ENCODE results near the gene PRR36. TPM values are rescaled to one million over a fixed set of nuclear protein-coding genes. Genes with fewer than 3 reads are reported as not detected.

The PRR36 gene
- polyA plus RNA-seq, 1 donor from 2014 or later: not detected

GRCh38 chr19:7829561-7830271 lies 44.5 kb downstream of the PRR36 start, which contains the start of gene EVI5L:
EVI5L (plus strand) TSS chr19:7830218; CDS start chr19:7846543, 16,325 bp downstream.
- H3K27me3 Mint-ChIP-seq: no peaks in the 10 kb centered on the region
- H3K27ac Mint-ChIP-seq: peak within 1 kb of the TSS; percentile 36 to 85 (median 58)
- H3K4me3 Mint-ChIP-seq: peak within 1 kb of the TSS; percentile 69 to 91 (median 84)
- no peaks in the 10 kb centered on the region for H3K36me3 Mint-ChIP-seq
- peaks cover 0 to 10% (median 9%) of the 10 kb centered on the region in 3 donors for H3K4me1 Mint-ChIP-seq
- H3K9me3 Mint-ChIP-seq: no peaks in the 10 kb centered on the region

DNA sequence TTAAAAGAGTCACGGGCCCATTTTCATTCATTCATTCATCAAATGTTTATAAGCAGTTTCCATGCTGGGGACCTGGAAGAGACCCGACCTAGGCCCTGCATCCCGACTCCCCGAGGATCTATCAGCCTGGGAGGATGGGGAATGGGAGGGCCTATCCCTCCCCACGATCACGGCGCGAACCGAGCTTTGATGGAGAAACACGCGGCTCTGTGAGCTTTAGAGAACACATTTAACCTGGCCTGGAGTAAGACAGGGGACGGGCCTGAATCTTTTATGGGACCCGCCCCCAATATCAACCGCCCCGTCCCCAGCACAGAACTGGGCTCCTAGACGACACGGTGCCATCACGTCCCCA lies 45.0 kb downstream of the PRR36 start:
- Mint-ChIP-seq H3K4me1 (peaks cover 0 to 10% (median 9%) of the 10 kb centered on the region in 3 donors), H3K27ac (peak overlapping the region; percentile 36 to 63 (median 58)), H3K4me3 (peak overlapping the region; percentile 69 to 91 (median 84)), H3K9me3 (no peaks in the 10 kb centered on the region), H3K36me3 (no peaks in the 10 kb centered on the region), H3K27me3 (no peaks in the 10 kb centered on the region)

DNA sequence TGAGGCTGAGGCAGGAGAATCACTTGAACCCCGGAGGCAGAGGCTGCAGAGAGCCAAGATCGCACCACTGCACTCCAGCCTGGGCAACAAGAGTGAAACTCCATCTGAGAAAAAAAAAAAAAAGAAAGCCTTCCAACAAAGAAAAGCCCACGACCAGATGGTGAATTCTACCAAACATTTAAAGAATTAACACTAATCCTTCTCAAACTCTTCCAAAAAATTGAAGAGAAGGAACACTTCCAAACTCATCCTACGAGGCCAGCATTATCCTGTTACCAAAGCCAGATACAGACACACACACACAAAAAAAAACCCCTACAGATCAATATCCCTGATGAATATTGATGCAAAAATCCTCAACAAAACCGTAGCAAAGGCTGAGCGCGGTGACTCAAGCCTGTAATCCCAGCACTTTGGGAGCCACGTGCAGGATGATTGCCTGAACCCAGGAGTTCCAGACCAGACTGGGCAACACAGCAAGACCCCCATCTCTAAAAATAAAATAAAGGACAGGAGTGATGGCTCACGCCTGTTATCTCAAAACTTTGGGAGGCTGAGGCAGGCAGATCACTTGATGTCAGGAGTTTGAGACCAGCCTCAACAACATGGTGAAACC lies 50.4 kb downstream of the PRR36 start:
- H3K27ac Mint-ChIP-seq: no peak overlapping the region
- H3K27me3 Mint-ChIP-seq: peaks cover 20% of the 10 kb centered on the region
- H3K4me1 Mint-ChIP-seq: peaks cover 1 to 7% (median 6%) of the 10 kb centered on the region in 3 donors
- no peak overlapping the region for H3K4me3 Mint-ChIP-seq
- no peaks in the 10 kb centered on the region for H3K9me3 Mint-ChIP-seq
- no peaks in the 10 kb centered on the region for H3K36me3 Mint-ChIP-seq

GRCh38 chr19:7822910-7823515 lies 51.2 kb downstream of the PRR36 start:
- H3K36me3 Mint-ChIP-seq: no peaks in the 10 kb centered on the region
- H3K27ac Mint-ChIP-seq: no peak overlapping the region
- peaks cover 20% of the 10 kb centered on the region for H3K27me3 Mint-ChIP-seq
- no peak overlapping the region for H3K4me3 Mint-ChIP-seq
- H3K9me3 Mint-ChIP-seq: no peaks in the 10 kb centered on the region
- H3K4me1 Mint-ChIP-seq: peaks cover 1 to 7% (median 6%) of the 10 kb centered on the region in 3 donors

DNA sequence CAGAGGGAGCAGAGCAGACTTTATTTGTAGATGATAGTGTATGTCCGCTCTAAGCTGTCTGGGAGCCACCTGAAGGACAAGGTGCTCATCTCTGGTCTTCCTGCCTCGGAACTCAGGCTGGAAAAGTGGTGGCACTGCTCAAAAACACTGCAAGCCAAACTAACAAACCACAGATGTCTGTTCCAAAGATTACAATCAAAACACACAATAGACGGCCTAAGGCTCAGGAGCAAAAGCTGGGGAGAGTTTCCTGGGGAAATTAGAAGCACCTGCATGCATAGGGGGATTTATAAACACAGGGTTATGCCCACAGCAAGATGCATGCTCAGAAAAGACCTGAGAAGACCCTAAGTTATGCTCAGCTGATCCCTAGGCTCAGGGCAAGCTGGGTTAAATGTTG lies 53.6 kb downstream of the PRR36 start:
- Mint-ChIP-seq H3K4me1 (peaks cover 6 to 17% (median 16%) of the 10 kb centered on the region in 3 donors), H3K9me3 (no peaks in the 10 kb centered on the region), H3K36me3 (no peaks in the 10 kb centered on the region), H3K4me3 (no peak overlapping the region), H3K27ac (no peak overlapping the region), H3K27me3 (peaks cover 20% of the 10 kb centered on the region)

DNA sequence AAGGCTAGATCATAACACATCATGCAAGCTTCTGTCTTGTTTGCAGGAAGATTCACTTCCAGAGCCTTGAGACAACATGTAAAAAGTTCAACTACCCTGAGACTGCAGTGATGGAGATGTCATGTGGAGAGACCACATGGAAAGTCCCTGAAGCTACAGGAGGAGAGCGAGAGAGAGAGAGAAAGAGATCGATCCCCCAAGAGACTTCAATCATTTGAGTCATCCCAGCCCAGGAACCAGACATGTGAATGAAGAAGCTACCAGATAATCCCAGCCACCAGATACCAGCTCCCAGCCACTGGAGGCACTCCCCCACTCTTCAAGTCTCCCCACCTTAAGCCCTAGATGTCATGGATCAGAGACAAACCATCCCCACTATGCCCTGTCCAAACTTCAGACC lies 54.9 kb downstream of the PRR36 start:
- Mint-ChIP-seq H3K27ac (peak overlapping the region in 2 of 3 donors; percentile 14 to 18), H3K9me3 (no peaks in the 10 kb centered on the region), H3K4me3 (no peak overlapping the region), H3K27me3 (peaks cover 20% of the 10 kb centered on the region), H3K4me1 (peaks cover 13 to 24% (median 24%) of the 10 kb centered on the region in 3 donors), H3K36me3 (peaks cover 3% of the 10 kb centered on the region)

DNA sequence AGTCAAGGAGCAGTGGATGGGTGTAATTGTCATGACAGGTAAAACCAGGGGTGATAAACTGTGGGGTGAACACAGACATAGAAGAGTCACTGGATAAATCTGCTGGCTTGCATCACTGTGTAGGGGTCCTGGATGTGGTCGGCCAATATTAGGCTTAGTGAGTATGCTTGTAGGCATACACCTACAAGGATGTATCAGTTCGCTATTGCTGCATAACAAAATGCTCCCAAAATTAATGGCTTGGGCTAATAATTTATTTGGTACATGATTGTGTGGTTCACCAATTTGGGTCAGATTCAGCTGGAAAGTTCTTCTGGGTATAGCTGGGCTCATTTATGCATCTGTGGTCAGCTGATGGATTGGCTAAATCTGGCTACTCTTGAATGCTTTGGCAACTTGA lies 55.4 kb downstream of the PRR36 start:
- Mint-ChIP-seq H3K4me1 (peaks cover 16 to 27% (median 24%) of the 10 kb centered on the region in 3 donors), H3K27me3 (peaks cover 20% of the 10 kb centered on the region), H3K36me3 (peaks cover 3% of the 10 kb centered on the region), H3K4me3 (no peak overlapping the region), H3K27ac (peak overlapping the region in 2 of 3 donors; percentile 14 to 18), H3K9me3 (no peaks in the 10 kb centered on the region)

Other genes starting within 250 kb of the PRR36 start
- 9.7 TPM for gene XAB2, start 244.8 kb downstream of the PRR36 start, polyA plus RNA-seq
- gene PET100, start 244.6 kb downstream of the PRR36 start, polyA plus RNA-seq: 232 TPM
- not detected for gene PCP2, start 240.7 kb downstream of the PRR36 start, polyA plus RNA-seq
- 70.2 TPM for gene STXBP2, start 237.3 kb downstream of the PRR36 start, polyA plus RNA-seq
- not detected for gene RETN, start 205.3 kb downstream of the PRR36 start, polyA plus RNA-seq
- gene MCEMP1, start 197.3 kb downstream of the PRR36 start, polyA plus RNA-seq: 0.73 TPM
- gene TRAPPC5, start 193.6 kb downstream of the PRR36 start, polyA plus RNA-seq: 219 TPM
- gene FCER2, start 172.3 kb downstream of the PRR36 start, polyA plus RNA-seq: 197 TPM
- 0.43 TPM for gene CLEC4G, start 142.3 kb downstream of the PRR36 start, polyA plus RNA-seq
- gene CD209, start 126.9 kb downstream of the PRR36 start, polyA plus RNA-seq: not detected
- not detected for gene CLEC4M, start 111.1 kb downstream of the PRR36 start, polyA plus RNA-seq
- 3.2 TPM for gene EVI5L, start 44.2 kb downstream of the PRR36 start, polyA plus RNA-seq
- not detected for gene LRRC8E, start 14.1 kb upstream of the PRR36 start, polyA plus RNA-seq
- gene MAP2K7, start 29.5 kb upstream of the PRR36 start, polyA plus RNA-seq: 2.4 TPM
- gene TGFBR3L, start 40.4 kb upstream of the PRR36 start, polyA plus RNA-seq: not detected
- 19.0 TPM for gene SNAPC2, start 45.9 kb upstream of the PRR36 start, polyA plus RNA-seq
- gene CTXN1, start 51.7 kb upstream of the PRR36 start, polyA plus RNA-seq: not detected
- 16.1 TPM for gene TIMM44, start 69.3 kb upstream of the PRR36 start, polyA plus RNA-seq
- gene ELAVL1, start 131.3 kb upstream of the PRR36 start, polyA plus RNA-seq: 49.3 TPM
- gene CCL25, start 178.4 kb upstream of the PRR36 start, polyA plus RNA-seq: 1.2 TPM